ENCODE results near the gene ABCA5. TPM values are rescaled to one million over a fixed set of nuclear protein-coding genes. Genes with fewer than 3 reads are reported as not detected.
"Not testable (repeated sequence)": the region's sequence is repeated elsewhere in the genome, so short reads cannot be mapped to it uniquely, and the experiment has no call there.

ABCA5 gene
- total RNA-seq, 1 donor from 2014 or later, result 4.5 TPM

DNA sequence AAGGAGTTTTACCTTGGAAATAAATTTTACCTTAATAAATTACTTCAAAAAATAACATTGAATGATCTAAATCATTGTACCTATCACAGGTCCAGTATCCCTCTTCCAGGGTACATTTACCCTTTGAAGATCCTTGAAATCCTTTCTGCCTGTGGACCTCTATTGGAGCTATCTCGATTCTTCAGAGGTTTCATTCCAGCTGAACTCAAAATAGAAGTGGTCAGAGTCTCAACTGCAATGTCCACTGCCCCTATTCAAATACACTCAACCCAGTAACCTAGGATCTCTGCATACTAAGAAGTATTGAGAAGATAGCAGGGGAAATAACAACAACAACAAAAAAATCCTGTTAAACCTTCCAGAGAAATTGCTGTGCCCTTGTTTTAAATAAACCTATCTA is 9.3 kb downstream of the ABCA5 start:
- no peak overlapping the region for H3K4me3 ChIP-seq (ENCODE audit: low read depth, low read length)
- DNase-seq (ENCODE audit: low read depth), result no peak
- TF ChIP-seq, protein P1, sequence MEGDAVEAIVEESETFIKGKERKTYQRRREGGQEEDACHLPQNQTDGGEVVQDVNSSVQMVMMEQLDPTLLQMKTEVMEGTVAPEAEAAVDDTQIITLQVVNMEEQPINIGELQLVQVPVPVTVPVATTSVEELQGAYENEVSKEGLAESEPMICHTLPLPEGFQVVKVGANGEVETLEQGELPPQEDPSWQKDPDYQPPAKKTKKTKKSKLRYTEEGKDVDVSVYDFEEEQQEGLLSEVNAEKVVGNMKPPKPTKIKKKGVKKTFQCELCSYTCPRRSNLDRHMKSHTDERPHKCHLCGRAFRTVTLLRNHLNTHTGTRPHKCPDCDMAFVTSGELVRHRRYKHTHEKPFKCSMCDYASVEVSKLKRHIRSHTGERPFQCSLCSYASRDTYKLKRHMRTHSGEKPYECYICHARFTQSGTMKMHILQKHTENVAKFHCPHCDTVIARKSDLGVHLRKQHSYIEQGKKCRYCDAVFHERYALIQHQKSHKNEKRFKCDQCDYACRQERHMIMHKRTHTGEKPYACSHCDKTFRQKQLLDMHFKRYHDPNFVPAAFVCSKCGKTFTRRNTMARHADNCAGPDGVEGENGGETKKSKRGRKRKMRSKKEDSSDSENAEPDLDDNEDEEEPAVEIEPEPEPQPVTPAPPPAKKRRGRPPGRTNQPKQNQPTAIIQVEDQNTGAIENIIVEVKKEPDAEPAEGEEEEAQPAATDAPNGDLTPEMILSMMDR (conservative IDR thresholded peaks at IDR 0.05; ENCODE audit: low read depth, low read length), result no peak

DNA sequence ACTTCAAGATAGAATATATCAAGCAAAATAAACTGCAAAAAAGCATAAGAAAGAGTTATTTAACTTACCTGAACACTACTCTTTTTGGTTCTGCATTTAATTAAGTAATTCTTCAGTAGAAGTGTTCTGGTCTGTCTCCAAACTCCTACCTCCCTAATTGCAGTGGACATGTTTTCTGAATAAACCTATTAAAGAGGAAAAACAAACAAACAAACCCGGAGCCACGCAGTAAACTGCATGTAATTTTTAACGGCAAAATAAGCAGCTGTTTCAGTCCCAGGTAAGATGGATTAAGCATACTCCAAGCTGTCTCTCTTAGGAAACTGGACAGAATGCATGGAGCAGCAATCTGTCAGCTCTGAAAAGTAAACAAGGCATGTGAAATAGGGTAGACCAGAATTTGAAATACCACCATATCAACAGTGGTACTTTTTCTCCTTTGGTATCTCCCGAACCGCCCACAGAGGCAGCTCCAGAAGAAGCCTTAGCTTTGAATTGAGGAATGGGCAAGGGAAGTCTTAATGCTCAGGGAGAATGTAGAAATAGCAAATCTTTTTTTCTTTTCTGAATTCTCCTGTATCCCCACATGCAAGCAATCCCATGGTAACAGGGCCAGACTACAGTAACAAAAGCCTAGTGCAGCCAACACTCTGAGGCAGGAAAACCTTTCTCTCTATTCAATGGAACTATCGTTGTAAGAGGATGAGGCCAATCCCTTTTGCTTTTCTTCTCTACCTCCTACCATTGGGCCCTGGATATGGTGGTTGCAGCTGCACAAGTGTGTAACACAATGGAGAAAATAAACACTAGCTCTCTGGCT is 12.5 kb downstream of the ABCA5 start:
- TF ChIP-seq, protein P1 (conservative IDR thresholded peaks at IDR 0.05; ENCODE audit: low read depth, low read length), result no peak
- no peak overlapping the region for H3K4me3 ChIP-seq (ENCODE audit: low read depth, low read length)
- DNase-seq (ENCODE audit: low read depth), result no peak

DNA sequence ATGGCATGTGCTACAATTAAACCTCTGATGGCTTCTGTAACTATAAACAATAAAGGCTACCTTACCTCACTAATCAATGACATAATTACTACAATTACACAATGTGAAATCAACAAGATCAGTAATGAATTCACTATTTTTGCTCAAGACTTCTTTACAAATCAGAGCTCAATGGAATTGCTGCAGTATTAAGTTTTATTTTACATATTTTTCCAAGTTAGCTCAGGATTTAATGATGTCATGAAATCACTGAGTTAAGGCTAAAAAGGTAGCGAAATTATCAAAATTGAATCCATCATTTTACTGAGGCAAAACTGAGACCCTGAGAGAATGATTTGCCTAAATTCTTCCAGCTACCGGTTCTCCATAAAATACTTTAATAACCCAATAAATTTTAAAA is 21.8 kb downstream of the ABCA5 start:
- DNase-seq (ENCODE audit: low read depth), result no peak
- TF ChIP-seq, protein P1 (conservative IDR thresholded peaks at IDR 0.05; ENCODE audit: low read depth, low read length), result no peak
- no peak overlapping the region for H3K4me3 ChIP-seq (ENCODE audit: low read depth, low read length)

DNA sequence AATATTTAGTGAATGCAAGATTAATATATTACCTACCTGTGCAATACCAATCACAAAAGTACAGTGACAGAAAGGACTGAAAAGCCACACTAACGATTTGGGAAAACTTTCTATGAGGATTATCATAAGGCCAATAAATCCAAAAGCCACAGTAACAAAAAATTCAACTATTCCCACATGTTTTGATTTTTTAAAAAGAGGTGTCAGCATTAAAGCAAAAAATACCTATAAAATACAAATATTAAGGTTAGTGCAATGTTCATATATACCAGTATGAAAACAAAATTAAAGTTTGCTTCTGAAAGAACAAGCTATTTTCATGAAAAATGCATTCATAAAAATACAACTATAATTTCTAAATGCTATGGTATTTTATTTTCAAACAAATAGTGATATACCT is 24.3 kb downstream of the ABCA5 start:
- no peak for DNase-seq (ENCODE audit: low read depth)
- H3K4me3 ChIP-seq (ENCODE audit: low read depth, low read length), result no peak overlapping the region
- TF ChIP-seq, protein P1 (conservative IDR thresholded peaks at IDR 0.05; ENCODE audit: low read depth, low read length), result no peak

DNA sequence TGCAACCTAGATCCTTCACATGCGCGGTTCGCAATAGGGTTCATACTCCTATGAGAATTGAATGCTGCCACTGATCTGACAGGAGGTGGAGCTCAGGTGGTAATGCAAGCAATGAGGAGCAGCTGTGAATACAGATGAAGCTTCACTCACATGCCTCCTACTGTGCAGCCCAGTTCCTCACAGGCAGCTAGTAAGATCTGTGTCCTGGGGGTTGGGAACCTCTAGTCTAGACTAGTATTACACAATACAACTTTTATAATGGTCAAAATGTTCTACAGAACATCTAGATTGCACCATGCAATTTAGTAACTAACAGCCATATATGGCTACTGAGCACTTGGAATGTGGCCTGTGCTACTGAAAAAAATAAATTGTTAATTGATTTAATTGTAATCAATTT is 26.7 kb downstream of the ABCA5 start:
- TF ChIP-seq, protein P1 (conservative IDR thresholded peaks at IDR 0.05; ENCODE audit: low read depth, low read length), result no peak
- H3K4me3 ChIP-seq (ENCODE audit: low read depth, low read length), result no peak overlapping the region

DNA sequence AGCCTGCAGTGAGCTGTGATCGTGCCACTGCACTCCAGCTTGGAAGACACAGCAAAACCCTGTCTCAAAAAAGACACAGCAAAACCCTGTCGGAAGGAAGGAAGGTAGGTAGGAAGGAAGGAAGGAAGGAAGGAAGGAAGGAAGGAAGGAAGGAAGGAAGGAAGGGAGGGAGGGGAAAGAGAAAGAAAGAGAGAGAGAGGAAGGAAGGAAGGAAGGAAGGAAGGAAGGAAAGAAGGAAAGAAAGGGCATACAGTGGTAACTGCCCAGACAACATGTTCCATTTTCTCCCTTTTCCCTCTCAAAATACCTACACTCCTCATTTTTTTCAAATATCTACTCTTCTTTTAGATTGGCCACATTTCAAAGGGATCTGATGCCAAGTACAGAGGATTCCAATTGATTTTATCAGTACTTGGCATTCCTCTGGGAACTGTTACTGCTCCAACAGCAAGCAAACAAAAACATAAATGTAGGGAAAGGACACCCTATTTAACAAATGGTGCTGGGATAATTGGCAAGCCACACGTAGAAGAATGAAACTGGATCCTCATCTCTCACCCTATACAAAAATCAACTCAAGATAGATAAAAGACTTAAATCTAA is 28.7 kb downstream of the ABCA5 start:
- DNase-seq (ENCODE audit: low read depth); H3K4me3 ChIP-seq (ENCODE audit: low read depth, low read length): not testable (repeated sequence)

More for the DNA sequence above, 26.7 kb downstream of the ABCA5 start:
- no peak for DNase-seq (ENCODE audit: low read depth)

DNA sequence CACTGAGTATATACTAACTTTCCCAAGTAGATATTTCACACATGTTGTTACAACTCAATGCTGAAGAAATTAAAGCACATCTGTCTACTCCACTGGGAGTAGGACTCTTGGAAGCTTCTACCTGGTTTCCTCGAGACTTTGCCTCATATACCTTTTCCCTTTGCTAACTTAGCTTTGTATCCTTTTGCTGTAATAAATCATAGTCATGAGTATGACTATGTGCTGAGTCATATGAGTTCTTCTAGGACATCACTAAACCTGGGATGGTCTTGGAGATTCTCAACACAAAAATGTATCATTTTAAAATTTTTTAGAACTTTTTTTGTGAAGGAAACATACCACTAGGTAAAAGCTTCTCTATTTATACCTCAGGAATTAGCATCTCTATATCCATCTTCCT is 39.8 kb downstream of the ABCA5 start:
- no peak for DNase-seq (ENCODE audit: low read depth)
- no peak overlapping the region for H3K4me3 ChIP-seq (ENCODE audit: low read depth, low read length)
- TF ChIP-seq, protein P1 (conservative IDR thresholded peaks at IDR 0.05; ENCODE audit: low read depth, low read length), result no peak

Data from epithelial cell of proximal tubule (primary cell).